EL (cell line): ENCODE results near the gene EPX.

Source experiments
- DNase-seq: peaks from one replicate; pipeline ENCODE4 v3.0.0-alpha.2; 2016

The EPX gene

DNA sequence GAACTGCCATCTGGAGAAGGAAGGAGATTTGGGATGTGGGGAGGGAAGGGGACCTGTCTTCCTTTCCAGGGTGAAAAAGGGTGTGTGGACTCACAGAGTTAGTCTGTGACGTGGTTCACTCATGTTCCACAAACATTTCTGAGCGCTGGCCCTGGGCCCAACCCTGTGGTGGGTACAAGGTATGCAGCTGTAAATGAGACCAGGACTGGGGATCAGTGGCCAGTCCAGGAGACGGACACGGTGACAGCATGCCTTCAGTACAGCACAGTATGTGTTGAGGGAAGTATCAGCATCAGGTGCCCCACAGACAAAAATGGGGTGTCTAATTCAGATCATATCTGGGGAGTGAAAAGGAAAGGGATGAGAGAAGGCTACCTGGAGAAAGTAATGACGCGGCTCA lies 5.5 kb upstream of the EPX start:
- DNase-seq, result no peak

DNA sequence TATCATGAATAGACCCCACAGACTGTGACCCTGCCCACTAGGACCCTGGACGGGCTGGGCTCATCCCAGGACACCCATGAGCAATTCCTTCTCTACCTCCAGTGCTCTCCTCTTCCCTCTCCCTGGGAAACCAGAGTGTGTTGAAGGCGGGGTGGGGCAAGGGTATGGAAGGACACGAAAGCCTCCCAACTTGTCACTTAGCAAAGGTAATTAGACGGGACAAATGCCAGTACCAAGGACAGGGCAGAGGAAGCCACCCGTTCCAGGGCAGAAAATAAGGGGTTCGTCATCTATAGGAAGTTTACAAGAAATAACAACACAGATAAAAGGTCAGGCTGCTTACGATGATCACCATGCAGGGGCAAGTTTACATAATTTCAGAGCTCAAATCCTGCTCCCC lies 4.9 kb upstream of the EPX start:
- DNase-seq, result no peak

DNA sequence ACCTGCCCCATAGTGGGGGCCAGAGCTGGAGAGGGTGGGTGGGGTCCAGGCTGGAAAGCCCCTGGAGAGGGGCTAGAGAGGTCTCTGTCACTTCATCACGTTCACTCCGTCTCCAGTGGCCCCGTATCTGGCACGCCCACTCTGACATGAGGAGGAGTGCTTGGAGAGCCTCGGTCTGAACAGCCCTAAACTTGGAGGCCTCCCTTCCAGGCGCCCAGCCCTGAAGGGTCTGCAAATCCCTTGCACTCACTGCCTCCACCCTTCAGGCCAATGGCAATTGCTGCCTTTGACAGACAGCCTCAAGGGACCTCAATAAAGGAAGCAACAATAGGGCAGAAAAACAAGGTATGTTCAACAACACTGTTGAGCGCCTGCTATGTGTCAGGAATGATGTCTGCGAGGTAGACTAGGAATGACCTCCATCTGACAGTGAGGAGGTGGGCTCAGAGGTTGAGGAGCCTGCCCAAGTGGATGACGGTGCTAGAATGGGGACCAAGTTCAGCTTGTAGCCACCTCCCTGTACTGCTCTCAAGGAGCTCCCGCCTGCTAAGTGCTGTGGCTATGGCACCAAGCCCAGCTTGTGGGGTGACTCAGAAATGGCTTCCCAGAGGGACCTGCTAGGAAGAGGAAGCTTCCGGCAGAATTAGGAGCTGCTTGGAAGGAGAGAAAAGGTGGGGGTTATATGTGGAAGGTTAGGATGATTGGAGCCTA lies 2.9 kb upstream of the EPX start:
- DNase-seq, result peak; percentile 87

DNA sequence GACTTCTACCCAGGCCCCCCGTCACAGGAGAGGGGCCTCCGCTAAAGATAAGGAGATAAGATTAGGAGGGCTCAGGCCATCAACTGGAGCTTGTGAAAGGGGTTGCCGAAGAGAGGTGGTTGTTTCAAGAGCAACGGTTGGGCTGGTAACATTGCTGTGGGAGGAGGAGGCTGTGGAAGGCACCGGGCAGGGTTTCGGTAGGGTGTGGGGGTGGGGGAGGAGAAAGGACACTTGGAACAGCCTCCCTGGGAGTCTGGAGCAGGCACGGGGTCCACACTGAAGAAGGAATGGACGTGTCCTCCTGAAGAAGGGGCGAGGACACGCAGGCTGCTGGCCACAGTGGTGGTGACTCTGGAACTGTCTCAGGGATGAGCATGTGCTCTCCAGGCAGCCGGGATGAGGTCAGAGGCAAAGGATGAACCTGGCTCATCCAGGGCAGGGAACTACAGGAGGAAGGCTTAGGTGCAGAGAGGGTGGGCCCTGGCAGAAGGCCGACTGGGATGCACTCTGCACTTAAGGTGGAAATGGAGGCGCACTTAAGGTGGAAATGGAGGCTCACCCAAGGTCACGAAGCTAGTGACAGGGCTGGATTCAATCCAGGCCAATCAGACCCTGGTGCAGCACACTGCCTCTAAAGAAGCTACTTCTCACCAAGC lies 1.2 kb upstream of the EPX start:
- DNase-seq, result no peak

DNA sequence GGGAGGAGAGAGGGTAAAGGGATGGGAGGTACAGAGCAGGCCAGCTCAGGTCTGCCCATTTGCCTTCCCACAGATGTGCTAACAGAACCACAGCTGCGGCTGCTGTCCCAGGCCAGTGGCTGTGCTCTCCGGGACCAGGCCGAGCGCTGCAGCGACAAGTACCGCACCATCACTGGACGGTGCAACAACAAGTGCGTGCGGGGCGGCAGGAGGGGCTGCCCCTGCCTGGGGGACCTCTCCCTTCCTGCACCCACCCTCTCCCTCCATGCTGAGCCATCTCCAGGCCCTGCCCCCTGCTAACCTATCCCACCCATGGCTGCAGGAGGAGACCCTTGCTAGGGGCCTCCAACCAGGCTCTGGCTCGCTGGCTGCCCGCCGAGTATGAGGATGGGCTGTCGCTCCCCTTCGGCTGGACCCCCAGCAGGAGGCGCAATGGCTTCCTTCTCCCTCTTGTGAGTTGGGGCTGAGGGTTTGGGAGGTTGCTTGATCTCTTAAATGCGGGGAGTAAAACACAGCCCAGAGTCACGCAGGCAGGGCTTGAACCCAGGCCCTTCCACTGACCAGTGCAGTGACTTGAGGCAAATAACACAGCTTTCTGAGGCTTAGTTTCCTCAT lies 1.2 kb downstream of the EPX start:
- DNase-seq, result no peak

DNA sequence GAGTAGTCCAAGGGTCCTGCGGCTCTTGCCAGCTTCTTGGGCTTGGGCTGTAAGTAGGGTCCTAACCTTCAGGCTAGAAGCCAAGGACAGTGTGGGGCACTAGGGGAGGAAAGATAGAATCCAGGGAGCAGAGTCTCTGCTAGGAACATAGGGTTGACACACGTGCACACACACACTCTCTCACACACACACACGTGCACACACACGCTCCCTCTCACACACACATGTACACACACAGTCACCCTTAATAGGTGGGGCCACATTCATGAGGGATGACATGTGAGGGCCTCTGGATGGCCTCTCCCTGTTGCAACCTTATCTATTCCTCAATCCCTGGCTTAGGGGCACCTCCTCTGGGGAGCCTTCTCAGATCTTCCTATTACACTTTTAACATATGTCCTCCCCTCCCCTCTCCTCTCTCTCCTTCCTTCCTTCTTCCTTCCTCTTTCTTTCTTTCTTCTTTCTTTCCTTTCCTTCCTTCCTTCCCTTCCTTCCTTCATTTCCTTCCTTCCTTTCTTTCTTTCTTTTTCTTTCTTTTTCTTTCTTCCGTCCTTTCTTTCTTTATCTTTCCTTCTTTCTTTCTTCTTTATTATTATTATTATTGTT lies 3.1 kb downstream of the EPX start:
- no peak for DNase-seq

DNA sequence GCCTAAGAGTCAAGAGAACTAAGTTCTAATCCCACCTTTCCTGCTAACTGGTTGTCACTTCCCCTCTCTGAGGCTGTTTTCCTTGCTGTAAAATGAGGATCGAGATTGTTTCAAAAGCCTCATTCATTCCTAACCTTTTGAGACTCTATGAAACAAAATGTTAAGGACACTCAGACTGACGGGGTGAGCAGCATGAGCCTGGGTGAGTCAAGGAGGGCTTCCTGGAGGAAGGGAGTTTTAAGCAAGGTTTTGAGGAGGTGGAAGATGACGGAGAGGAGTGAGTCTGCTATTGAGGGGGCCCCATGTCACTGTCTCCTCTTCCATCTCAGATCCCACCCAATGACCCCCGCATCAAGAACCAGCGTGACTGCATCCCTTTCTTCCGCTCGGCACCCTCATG lies 4.1 kb downstream of the EPX start:
- DNase-seq, result no peak

DNA sequence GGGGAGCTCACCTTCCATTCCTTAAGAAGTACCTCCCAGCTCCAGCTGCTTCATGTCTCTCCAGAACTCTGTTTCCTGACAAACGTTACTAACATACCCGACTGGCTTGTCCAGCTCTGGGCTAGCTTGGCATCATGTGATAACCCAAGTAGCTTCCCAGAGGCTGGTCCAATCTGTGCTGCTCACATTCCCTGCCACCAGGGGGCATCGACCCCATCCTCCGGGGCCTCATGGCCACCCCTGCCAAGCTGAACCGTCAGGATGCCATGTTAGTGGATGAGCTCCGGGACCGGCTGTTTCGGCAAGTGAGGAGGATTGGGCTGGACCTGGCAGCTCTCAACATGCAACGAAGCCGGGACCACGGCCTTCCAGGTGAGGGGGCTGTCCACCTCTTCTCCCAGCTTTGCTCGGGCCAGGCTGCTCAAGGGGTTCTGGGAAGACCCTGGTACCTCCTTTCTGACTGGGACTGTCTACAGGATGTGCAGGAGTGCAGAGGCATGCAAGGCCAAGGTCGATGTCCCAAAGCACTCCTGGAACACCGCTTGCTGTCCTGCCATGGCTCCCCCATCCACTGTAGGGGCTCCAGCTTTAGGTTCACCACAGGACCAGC lies 7.6 kb downstream of the EPX start:
- peak; percentile 64 for DNase-seq

DNA sequence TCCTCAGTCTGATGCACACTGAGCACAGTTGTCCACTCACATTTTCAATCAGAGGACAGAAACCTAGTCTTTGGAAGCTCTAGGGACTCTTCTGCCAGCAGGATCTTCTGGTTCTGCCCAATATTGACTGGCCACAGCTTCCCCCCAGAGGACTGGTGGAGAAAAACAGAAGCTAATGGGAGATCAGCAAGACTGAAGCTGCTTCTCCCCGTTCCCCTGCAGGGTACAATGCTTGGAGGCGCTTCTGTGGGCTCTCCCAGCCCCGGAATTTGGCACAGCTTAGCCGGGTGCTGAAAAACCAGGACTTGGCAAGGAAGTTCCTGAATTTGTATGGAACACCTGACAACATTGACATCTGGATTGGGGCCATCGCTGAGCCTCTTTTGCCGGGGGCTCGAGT lies 10.3 kb downstream of the EPX start:
- no peak for DNase-seq

DNA sequence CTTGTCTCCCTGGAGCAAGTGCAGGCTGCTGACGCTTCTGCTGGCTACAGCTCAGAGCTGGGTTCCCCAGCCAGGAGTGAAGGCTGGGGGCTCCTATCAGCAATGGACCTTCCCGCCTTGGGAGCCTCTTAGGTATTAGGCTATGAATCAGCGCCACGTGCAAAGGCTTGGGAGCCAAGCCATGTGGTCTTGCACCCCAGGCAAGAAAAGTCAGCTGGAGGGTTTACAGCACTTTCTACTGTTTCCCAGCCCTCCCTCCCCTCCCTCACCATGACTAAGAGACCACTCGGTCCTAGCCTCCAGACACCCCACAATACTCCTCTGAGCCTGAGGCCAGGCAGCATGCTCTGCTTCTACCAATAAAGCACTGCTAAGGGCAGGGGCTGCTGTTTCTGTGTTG lies 12.3 kb downstream of the EPX start:
- peak; percentile 26 for DNase-seq

DNA sequence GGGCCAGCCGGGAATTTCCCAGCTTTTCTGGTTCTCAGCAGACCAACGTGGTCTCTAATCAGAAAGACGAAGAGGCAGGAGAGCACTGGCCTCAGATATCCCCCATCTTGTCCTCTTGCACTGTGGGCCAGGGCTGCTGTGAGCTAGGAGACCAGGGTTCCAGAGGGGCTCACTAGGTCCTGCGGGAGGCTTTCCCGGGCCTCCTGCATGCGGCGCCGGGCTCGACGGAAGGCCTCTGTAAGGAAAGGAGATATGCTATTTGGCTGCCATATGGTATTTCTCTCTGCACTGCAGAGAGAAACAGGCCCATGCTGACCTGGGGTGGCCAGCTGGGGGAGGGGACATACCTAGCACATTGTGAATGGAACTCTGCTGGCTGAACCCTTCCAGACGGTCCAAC lies 13.4 kb downstream of the EPX start:
- DNase-seq, result no peak

DNA sequence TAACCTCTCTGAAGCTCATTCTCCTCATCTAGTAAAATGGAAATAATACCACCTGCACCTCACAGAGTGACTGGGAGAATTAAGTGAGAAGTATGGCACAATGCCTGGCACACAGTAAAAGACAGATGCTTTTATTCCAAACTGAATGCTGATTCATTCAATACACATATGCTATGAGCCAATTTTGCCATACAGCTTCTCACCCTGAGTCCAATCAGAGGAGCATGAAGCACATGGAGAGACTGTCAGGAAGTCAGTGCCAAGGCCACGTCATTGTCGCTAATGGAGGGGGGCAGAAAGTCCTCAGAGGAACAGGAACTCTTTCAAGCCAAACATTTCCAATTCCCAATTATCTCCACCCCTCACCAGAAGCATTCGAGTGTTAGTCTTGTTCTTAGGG lies 14.9 kb downstream of the EPX start:
- DNase-seq, result no peak

DNA sequence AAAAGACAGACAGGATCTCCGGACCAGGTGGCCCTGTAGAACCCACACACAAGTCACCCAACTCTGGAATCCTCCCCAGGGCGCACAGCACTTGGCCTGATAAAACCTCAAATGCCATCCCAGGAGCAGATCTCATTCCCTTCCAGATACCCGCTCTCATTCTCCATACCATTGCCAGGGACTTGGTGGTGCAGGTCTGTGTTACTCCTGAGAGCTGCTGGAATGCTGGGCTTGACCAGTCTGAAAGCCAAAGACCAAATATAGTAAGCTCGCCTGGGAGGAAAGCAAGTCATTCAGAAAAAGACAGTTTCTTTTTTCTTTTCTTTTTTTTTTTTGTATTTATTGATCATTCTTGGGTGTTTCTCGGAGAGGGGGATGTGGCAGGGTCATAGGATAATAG lies 15.8 kb downstream of the EPX start:
- no peak for DNase-seq

DNA sequence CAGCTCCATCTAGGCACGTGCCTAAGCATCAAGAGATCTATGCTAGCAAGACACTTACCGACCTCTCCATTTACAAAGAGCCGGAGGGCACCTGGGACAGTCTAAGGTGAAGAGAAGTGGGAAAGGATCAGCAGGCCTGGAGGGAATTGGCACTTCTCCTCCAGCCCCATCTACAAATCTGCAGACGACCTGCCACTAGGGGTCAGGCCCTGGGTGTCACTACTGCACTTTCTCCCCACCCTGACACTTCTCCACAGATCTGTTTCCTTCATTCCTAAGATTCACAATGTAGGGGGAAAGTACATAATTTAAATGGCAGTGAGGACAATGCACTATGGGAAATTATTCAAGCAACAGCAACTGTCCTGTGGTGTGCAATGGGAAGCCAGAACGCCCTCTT lies 18.4 kb downstream of the EPX start:
- DNase-seq, result no peak

DNA sequence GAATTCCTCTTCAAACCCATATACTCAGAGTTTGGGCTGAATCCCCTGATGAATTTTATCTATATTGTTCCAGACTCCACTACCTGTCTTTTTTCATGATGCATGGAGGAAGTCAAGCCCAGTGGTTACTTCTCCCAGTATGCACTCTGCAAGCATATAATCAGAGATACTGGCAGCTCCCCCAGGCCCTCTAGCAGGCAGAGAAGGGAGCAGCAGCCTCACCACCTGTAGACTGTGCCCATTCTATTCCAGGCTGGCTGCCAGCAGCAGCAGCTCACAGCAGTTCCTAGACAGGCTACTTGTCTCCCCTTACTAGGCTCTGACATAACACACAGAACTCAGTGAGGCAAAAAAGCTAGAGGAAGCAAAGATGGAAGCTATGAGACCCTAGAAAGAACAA lies 23.2 kb downstream of the EPX start:
- no peak for DNase-seq

DNA sequence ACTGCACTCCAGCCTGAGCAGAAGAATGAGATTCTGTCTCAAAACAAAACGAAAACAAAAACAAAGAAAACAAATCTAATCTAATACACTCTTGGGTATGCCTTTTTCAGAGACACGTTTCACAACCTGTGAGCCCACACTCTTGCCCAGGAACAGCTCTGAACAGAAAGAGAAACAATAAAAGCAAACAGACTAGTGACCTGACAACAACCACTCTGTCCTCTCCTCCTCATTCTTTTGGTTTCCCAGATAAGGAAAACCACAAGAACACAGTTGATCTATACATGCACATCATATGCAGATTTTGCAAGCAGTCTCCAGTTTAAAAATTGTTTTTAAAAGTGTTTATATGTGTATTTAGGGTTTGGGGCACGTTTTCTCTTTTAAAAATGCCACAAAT lies 25.2 kb downstream of the EPX start:
- no peak for DNase-seq

DNA sequence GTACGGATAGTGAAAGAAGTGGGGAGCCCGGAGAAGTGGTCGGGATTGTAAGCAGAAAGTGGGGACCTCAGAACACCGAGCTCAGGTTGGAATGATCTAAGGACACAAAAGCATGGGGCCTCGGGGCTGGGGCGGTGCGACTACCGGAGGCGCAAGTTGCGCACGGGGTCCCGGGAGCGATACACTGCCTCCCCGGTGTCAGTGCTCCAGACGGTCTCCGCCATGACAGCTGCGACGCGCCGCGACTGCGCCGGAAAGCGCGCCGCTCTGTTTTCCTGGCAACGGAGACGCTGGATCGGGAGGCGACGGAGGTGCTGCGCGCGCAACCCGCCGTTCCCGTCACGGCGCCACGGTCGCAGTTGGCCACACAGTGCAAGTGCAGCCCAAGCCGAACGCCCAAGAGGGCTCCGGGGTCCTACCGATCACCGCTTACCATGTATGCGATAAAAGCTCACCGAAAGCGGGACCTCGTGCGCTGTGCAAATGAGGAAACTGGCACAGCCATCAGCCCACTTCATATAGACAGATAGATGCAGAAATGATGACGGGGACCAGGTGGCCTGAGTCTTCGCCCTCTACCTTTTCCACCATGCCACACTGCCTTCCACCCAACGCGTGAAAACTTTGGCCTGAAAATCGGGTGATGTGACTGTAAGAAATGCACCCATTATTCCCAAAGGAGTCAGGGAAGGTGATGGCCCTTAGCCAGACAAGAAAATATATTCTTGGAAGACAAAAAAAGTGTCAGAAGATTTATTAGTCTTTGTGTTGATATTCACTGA lies 26.7 kb downstream of the EPX start, which contains the start of gene MKS1:
Gene MKS1 (minus strand): TSS at position 249 of the 782 bp plus-strand sequence. CDS start 25 bp downstream, at position 224.
- DNase-seq, result peak; percentile 89

DNA sequence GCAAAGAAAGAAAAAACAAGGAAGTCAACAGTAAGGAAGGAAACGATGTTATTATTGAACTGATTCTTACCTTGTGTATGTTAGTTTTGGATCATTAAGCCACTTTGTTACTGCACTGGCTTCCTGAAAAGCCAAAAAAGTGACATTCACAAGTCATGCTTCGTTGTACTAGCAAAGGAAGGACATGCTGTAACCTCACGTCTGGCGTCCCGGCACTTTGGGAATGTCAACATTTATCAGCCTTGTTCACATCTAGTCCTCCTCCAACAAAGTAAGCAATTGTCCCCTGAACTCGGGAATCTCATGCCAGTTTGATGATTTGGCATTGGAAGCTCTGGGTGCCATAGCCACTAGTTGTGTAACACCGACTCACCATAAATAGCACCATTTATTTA lies 27.3 kb downstream of the EPX start:
- DNase-seq, result no peak

DNA sequence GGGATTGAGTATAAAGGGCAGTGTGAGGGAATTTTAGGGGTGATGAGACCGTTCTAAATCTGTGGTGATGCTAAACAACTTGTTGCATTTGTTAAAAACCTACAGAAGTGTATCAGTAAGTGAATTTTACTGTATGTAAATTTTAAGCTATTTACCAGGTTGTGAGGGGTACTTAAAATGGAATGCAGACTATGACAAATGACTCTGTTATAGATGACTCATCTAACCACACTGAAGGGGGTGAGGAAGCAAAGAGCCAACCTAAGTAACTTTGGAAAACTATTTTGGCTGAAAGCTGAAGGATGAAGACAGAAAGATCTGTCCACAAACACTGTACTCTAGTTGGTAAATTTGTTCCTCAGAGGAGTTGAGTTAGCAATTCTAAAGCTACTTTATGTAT lies 31.8 kb downstream of the EPX start:
- peak; percentile 78 for DNase-seq

DNA sequence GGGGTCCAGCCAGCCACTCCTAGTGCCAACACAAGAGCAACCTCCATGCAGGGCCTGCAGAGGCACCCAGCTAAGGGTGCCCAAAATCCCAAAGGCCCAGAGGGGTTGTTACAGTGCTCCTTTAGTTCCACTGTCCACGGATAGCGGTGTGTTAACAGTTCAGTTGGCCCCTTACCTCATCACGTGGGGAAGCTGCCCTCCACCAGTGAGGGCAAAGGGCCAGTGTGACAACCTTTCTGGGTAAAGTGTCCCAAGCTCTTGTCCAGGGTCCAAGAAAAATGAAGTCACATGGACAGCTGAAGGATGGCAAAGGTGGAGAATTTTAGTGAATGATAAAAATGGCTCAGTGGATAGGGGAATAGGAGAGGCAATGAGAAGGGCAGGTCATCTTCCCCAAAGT lies 35.2 kb downstream of the EPX start:
- DNase-seq, result no peak

DNA sequence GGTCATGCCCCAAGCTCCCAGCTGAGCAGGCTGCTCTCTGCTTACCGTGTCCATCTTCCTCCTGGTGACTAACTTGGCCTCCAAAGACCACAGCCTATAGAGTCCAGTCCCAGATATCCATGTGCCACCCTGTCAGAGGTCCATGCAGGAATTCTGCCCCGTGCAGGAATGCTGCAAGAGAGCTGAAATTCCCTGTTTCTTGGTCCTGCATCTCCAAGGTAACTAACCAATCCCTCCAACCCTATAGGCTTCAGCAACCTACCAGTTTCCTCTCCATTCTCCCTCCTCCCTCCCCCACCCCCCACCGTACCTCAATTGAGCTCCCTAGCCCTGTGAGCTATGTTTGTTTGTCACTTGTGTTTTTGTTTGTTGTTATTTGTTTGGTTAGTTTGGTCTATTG lies 36.2 kb downstream of the EPX start:
- DNase-seq, result no peak

DNA sequence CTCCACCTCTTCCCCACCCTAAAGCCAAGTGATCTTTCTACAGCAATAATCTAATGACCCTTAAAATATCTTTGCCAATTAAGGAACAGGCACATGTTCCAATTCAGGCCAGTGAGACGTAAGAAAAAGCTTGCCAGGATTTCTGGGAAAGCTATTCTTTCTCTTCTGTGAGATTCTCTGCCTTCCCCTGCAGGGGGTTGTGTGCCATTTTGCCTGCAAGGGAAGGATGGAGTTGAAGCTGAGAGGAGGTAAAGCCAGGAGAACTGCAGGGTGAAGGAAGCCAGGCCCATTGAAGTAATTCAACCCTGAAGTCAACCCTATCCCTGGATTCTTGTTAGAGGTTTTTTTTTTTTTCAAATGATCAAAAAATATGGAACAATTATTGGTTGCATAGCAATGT lies 36.9 kb downstream of the EPX start:
- no peak for DNase-seq

DNA sequence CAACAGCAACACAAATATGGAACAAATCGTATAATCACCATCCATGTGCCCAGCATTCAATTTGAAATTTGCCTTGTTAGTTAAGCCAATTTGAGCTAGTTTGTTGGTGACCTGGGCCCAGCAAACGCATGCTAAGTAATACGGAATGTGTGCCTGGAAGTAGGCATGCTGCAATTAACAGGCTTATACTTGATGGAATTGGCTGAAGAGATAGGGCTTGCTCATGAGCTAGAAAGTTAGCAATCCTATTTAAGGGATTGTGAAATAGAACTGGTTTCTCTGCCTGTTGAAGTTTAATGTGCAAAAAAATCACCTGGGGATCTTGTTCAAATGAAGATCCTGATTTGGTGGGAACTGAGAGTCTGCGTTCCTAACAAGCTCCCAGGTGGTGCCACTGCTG lies 37.4 kb downstream of the EPX start:
- no peak for DNase-seq
